SK-N-MC (cell line): ENCODE results near the gene UNC5C.

ENCODE experiments used
- DNase-seq: peaks from one replicate; pipeline ENCODE4 v3.0.0-alpha.2; 2011; ENCODE audit warnings: low read depth, low spot score
- H3K27ac ChIP-seq: fragments of 200-600 bp; sonication (generic); 2 replicates; pipeline ENCODE4 v1.5.1; 2016; ENCODE audit warnings: mixed run types
- H3K36me3 ChIP-seq: fragments of 200-600 bp; sonication (generic); 2 replicates; pipeline ENCODE4 v1.6.1; 2017; ENCODE audit warnings: antibody characterized with exemption, low read length, mixed read lengths; ENCODE audit not compliant: insufficient read depth
- H3K4me3 ChIP-seq: fragments of 200-600 bp; sonication (generic); 2 replicates; pipeline ENCODE4 v1.5.1; 2016
- H3K9ac ChIP-seq: fragments of 200-600 bp; sonication (generic); 2 replicates; pipeline ENCODE4 v1.8.0; 2017; ENCODE audit warnings: mixed run types, mixed read lengths; ENCODE audit not compliant: insufficient read length
- H3K9me3 ChIP-seq: fragments of 200-600 bp; sonication (generic); 2 replicates; pipeline ENCODE4 v1.6.1; 2017; ENCODE audit warnings: low read depth, mild to moderate bottlenecking, antibody characterized with exemption, low read length, moderate library complexity, mixed read lengths
- EZH2 ChIP-seq: fragments of 200-600 bp; sonication (generic); IDR thresholded peaks from one replicate; pipeline ENCODE4 v1.6.1; 2017; ENCODE audit warnings: antibody characterized with exemption
- FOXP2 ChIP-seq: optimal IDR thresholded peaks from 2 replicates; pipeline ENCODE3; 2011; ENCODE audit warnings: mild to moderate bottlenecking, moderate library complexity; ENCODE audit not compliant: insufficient read depth; ENCODE audit errors: extremely low read length, control extremely low read depth
- POLR2AphosphoS5 ChIP-seq: IDR thresholded peaks from 2 replicates; pipeline ENCODE4 v1.6.1; 2012; ENCODE audit warnings: mild to moderate bottlenecking, low read depth, low read length, borderline replicate concordance

UNC5C gene

GRCh38 chr4:95268819-95269565 is 279.8 kb downstream of the UNC5C start:
- DNase-seq = no peak
- TF ChIP-seq FOXP2 = no peak
- TF ChIP-seq EZH2 = no peak
- TF ChIP-seq POLR2AphosphoS5 = no peak
- H3K9ac ChIP-seq = no peak overlapping the region
- no peaks in the 10 kb centered on the region for H3K9me3 ChIP-seq
- no peak overlapping the region for H3K4me3 ChIP-seq
- no peak overlapping the region for H3K27ac ChIP-seq
- no peaks in the 10 kb centered on the region for H3K36me3 ChIP-seq

- Histone ChIP-seq H3K27ac (no peak overlapping the region), H3K9me3 (no peaks in the 10 kb centered on the region), H3K36me3 (no peaks in the 10 kb centered on the region), H3K4me3 (no peak overlapping the region), H3K9ac (no peak overlapping the region)
- TF ChIP-seq FOXP2 (no peak), POLR2AphosphoS5 (no peak), EZH2 (no peak)
- no peak for DNase-seq
These were observed 281.7 kb downstream of the UNC5C start for GRCh38 chr4:95267081-95267480.

GRCh38 chr4:95265814-95266740 is 282.7 kb downstream of the UNC5C start:
- H3K27ac ChIP-seq = no peak overlapping the region
- no peak for DNase-seq
- H3K9me3 ChIP-seq = no peaks in the 10 kb centered on the region
- no peaks in the 10 kb centered on the region for H3K36me3 ChIP-seq
- TF ChIP-seq POLR2AphosphoS5 (no peak), FOXP2 (no peak), EZH2 (no peak)
- H3K4me3 ChIP-seq = no peak overlapping the region
- no peak overlapping the region for H3K9ac ChIP-seq

GRCh38 chr4:95264843-95265242 is 283.9 kb downstream of the UNC5C start:
- Histone ChIP-seq H3K9ac (no peak overlapping the region), H3K4me3 (no peak overlapping the region), H3K36me3 (no peaks in the 10 kb centered on the region), H3K9me3 (no peaks in the 10 kb centered on the region), H3K27ac (no peak overlapping the region)
- DNase-seq = no peak
- TF ChIP-seq FOXP2 (no peak), EZH2 (no peak)

GRCh38 chr4:95263960-95264359 is 284.8 kb downstream of the UNC5C start:
- no peaks in the 10 kb centered on the region for H3K9me3 ChIP-seq
- no peak overlapping the region for H3K27ac ChIP-seq
- no peak overlapping the region for H3K4me3 ChIP-seq
- H3K36me3 ChIP-seq = no peaks in the 10 kb centered on the region
- no peak for DNase-seq
- no peak for TF ChIP-seq FOXP2
- TF ChIP-seq EZH2 = no peak
- TF ChIP-seq POLR2AphosphoS5 = no peak
- no peak overlapping the region for H3K9ac ChIP-seq

- no peak for TF ChIP-seq EZH2
- H3K9ac ChIP-seq = no peak overlapping the region
- no peak overlapping the region for H3K4me3 ChIP-seq
These were observed 285.4 kb downstream of the UNC5C start for GRCh38 chr4:95263391-95263790.

GRCh38 chr4:95256108-95256835 is 292.5 kb downstream of the UNC5C start:
- Histone ChIP-seq H3K9me3 (no peaks in the 10 kb centered on the region), H3K9ac (no peak overlapping the region), H3K36me3 (no peaks in the 10 kb centered on the region), H3K27ac (no peak overlapping the region), H3K4me3 (no peak overlapping the region)
- TF ChIP-seq EZH2 = no peak
- no peak for TF ChIP-seq FOXP2
- no peak for TF ChIP-seq POLR2AphosphoS5
- DNase-seq = no peak

More at GRCh38 chr4:95263391-95263790, 285.4 kb downstream of the UNC5C start:
- no peak overlapping the region for H3K27ac ChIP-seq
- no peak for DNase-seq
- no peaks in the 10 kb centered on the region for H3K9me3 ChIP-seq
- no peaks in the 10 kb centered on the region for H3K36me3 ChIP-seq

- TF ChIP-seq POLR2AphosphoS5 = no peak
- no peak for TF ChIP-seq FOXP2
- TF ChIP-seq EZH2 = no peak
- Histone ChIP-seq H3K9ac (no peak overlapping the region), H3K4me3 (no peak overlapping the region), H3K27ac (no peak overlapping the region), H3K9me3 (no peaks in the 10 kb centered on the region), H3K36me3 (no peaks in the 10 kb centered on the region)
- DNase-seq = no peak
These were observed 293.2 kb downstream of the UNC5C start for GRCh38 chr4:95255396-95256107.
